GM12892 (cell line): Measurements from ENCODE around the gene INPP4B.

Source experiments
- POLR2A ChIP-seq: IDR thresholded peaks from 2 replicates; pipeline ENCODE4 v1.6.1; 2011; ENCODE audit warnings: low read depth, low read length, control low read depth
- POLR2AphosphoS5 ChIP-seq: IDR thresholded peaks from 2 replicates; pipeline ENCODE4 v1.6.1; 2011; ENCODE audit warnings: low read depth, low read length, control low read depth
- TAF1 ChIP-seq: IDR thresholded peaks from 2 replicates; pipeline ENCODE4 v1.6.1; 2011; ENCODE audit warnings: low read depth, mild to moderate bottlenecking, control low read depth, low read length, borderline replicate concordance

- TF ChIP-seq POLR2A: no peak
- no peak for TF ChIP-seq POLR2AphosphoS5
- TF ChIP-seq TAF1: no peak
These were observed 736.0 kb downstream of the INPP4B start for GRCh38 chr4:142110136-142110535.
